Measurements from ENCODE around the gene PCDHAC1. TPM values are rescaled to one million over a fixed set of nuclear protein-coding genes. Genes with fewer than 3 reads are reported as not detected.
A peak's percentile ranks its signal among the peaks of the same experiment; 100 is the strongest.

The PCDHAC1 gene
- total RNA-seq, 1 experiment from 2014 or later = 2.8 TPM

DNA sequence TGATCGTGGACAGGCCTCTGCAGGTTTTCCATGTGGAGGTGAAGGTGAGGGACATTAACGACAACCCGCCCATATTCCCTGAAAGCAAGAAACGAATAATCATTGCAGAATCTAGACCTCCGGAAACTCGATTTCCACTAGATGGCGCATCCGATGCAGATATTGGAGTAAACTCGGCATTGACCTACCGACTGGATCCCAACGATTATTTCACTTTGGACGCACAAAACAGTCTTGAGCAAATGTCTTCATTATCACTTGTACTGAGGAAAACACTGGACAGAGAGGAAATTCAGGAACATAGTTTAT lies 43.6 kb upstream of the PCDHAC1 start:
- Mint-ChIP-seq H3K27me3 (ENCODE audit: unreplicated experiment) (no peaks in the 10 kb centered on the region), H3K9me3 (ENCODE audit: low read depth, unreplicated experiment) (peaks cover 5% of the 10 kb centered on the region), H3K4me1 (ENCODE audit: low read depth, unreplicated experiment) (no peaks in the 10 kb centered on the region), H3K27ac (ENCODE audit: unreplicated experiment) (no peak overlapping the region), H3K36me3 (ENCODE audit: insufficient read depth, unreplicated experiment) (no peaks in the 10 kb centered on the region), H3K4me3 (ENCODE audit: low read depth, unreplicated experiment) (peak overlapping the region; percentile 42)
- CTCF ChIA-PET = interaction anchor here (1.2 to 1.6 kb wide), 2 partner anchors 84 to 158 kb away, joined by 3 to 7 read pairs; partner anchors contain the start of gene PCDHAC2
- TF ChIP-seq, protein P1, sequence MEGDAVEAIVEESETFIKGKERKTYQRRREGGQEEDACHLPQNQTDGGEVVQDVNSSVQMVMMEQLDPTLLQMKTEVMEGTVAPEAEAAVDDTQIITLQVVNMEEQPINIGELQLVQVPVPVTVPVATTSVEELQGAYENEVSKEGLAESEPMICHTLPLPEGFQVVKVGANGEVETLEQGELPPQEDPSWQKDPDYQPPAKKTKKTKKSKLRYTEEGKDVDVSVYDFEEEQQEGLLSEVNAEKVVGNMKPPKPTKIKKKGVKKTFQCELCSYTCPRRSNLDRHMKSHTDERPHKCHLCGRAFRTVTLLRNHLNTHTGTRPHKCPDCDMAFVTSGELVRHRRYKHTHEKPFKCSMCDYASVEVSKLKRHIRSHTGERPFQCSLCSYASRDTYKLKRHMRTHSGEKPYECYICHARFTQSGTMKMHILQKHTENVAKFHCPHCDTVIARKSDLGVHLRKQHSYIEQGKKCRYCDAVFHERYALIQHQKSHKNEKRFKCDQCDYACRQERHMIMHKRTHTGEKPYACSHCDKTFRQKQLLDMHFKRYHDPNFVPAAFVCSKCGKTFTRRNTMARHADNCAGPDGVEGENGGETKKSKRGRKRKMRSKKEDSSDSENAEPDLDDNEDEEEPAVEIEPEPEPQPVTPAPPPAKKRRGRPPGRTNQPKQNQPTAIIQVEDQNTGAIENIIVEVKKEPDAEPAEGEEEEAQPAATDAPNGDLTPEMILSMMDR (IDR thresholded peaks at IDR 0.05; ENCODE audit: unreplicated experiment) = no peak
- no TSS peak for BruUV-seq (replicated peaks)
- peak; percentile 46 for DNase-seq
- intact Hi-C loops (cut with micrococcal nuclease; ENCODE audit: unreplicated experiment) = loop anchor here (1.0 to 2.0 kb wide), 3 partner anchors 44 to 159 kb away; partner anchors contain the start of genes PCDHA4 and PCDHAC1

DNA sequence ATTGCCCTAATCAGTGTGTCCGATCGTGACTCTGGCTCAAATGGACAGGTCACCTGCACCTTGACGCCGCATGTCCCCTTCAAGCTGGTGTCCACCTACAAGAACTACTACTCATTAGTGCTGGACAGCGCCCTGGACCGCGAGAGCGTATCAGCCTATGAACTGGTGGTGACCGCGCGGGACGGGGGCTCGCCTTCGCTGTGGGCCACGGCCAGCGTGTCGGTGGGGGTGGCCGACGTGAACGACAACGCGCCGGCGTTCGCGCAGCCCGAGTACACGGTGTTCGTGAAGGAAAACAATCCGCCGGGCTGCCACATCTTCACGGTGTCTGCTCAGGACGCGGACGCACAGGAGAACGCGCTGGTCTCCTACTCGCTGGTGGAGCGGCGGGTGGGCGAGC lies 42.7 kb upstream of the PCDHAC1 start:
- no peak overlapping the region for H3K27ac Mint-ChIP-seq (ENCODE audit: unreplicated experiment)
- H3K27me3 Mint-ChIP-seq (ENCODE audit: unreplicated experiment) = no peaks in the 10 kb centered on the region
- H3K9me3 Mint-ChIP-seq (ENCODE audit: low read depth, unreplicated experiment) = peaks cover 5% of the 10 kb centered on the region
- CTCF ChIA-PET = interaction anchor here (1.6 kb wide), 1 partner anchor 83 kb away, joined by 3 read pairs; the partner anchor contains the start of gene PCDHAC2
- no TSS peak for BruUV-seq (replicated peaks)
- TF ChIP-seq, protein P1 (IDR thresholded peaks at IDR 0.05; ENCODE audit: unreplicated experiment) = no peak
- intact Hi-C loops (cut with micrococcal nuclease; ENCODE audit: unreplicated experiment) = loop anchor here (2.0 kb wide), 1 partner anchor 43 kb away; the partner anchor contains the start of gene PCDHAC1
- no peak for DNase-seq
- H3K4me3 Mint-ChIP-seq (ENCODE audit: low read depth, unreplicated experiment) = no peak overlapping the region
- H3K36me3 Mint-ChIP-seq (ENCODE audit: insufficient read depth, unreplicated experiment) = no peaks in the 10 kb centered on the region
- no peaks in the 10 kb centered on the region for H3K4me1 Mint-ChIP-seq (ENCODE audit: low read depth, unreplicated experiment)

DNA sequence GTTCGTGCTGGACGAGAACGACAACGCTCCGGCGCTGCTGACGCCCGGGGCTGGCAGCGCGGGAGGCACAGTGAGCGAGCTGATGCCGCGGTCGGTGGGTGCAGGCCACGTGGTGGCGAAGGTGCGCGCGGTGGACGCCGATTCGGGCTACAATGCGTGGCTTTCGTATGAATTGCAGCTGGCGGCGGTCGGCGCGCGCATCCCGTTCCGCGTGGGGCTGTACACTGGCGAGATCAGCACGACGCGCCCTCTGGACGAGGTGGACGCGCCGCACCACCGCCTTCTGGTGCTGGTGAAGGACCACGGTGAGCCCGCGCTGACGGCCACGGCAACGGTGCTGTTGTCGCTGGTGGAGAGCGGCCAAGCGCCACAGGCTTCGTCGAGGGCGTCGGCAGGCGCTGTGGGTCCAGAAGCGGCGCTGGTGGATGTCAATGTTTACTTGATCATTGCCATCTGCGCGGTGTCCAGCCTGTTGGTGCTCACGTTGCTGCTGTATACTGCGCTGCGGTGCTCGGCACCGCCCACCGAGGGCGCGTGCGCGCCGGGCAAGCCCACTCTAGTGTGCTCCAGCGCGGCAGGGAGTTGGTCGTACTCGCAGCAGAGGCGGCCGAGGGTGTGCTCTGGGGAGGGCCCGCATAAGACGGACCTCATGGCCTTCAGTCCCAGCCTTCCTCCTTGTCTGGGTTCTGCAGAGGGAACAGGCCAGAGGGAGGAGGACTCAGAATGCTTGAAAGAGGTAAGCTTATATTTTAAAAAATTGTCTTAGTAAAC lies 42.0 kb upstream of the PCDHAC1 start:
- no TSS peak for BruUV-seq (replicated peaks)
- no peaks in the 10 kb centered on the region for H3K36me3 Mint-ChIP-seq (ENCODE audit: insufficient read depth, unreplicated experiment)
- DNase-seq = no peak
- H3K4me3 Mint-ChIP-seq (ENCODE audit: low read depth, unreplicated experiment) = no peak overlapping the region
- no peak overlapping the region for H3K27ac Mint-ChIP-seq (ENCODE audit: unreplicated experiment)
- peaks cover 5% of the 10 kb centered on the region for H3K9me3 Mint-ChIP-seq (ENCODE audit: low read depth, unreplicated experiment)
- CTCF ChIA-PET = interaction anchor here (1.6 kb wide), 1 partner anchor 82 kb away, joined by 3 read pairs; the partner anchor contains the start of gene PCDHAC2
- H3K27me3 Mint-ChIP-seq (ENCODE audit: unreplicated experiment) = no peaks in the 10 kb centered on the region
- TF ChIP-seq, protein P1 (IDR thresholded peaks at IDR 0.05; ENCODE audit: unreplicated experiment) = no peak
- intact Hi-C loops (cut with micrococcal nuclease; ENCODE audit: unreplicated experiment) = loop anchor here (2.0 kb wide), 1 partner anchor 43 kb away; the partner anchor contains the start of gene PCDHAC1
- no peaks in the 10 kb centered on the region for H3K4me1 Mint-ChIP-seq (ENCODE audit: low read depth, unreplicated experiment)

DNA sequence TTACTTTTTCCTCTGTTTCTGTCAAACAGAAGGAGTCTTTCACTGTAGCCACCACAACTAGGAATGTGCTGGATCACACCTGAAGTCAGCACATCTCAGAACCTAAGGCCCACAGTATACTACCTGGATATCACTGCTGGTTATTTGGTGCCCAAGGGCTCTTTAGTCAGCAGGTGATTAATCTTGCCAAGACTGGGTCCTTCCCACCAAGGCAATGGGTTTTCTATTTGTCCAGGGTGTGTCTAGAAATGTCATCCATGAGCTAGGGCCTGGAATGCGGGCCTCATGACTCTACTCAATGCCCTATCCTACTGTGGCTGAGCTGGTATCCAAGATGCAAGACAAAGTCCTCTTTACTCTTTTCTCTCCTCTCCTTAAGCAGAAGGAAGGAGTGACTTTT lies 9.8 kb upstream of the PCDHAC1 start:
- H3K27ac Mint-ChIP-seq (ENCODE audit: unreplicated experiment) = no peak overlapping the region
- CTCF ChIA-PET = no interaction called here

More for the DNA sequence above, 9.8 kb upstream of the PCDHAC1 start:
- Mint-ChIP-seq H3K36me3 (ENCODE audit: insufficient read depth, unreplicated experiment) (no peaks in the 10 kb centered on the region), H3K27me3 (ENCODE audit: unreplicated experiment) (no peaks in the 10 kb centered on the region), H3K4me3 (ENCODE audit: low read depth, unreplicated experiment) (no peak overlapping the region), H3K9me3 (ENCODE audit: low read depth, unreplicated experiment) (peaks cover 4% of the 10 kb centered on the region), H3K4me1 (ENCODE audit: low read depth, unreplicated experiment) (no peaks in the 10 kb centered on the region)
- TF ChIP-seq, protein P1 (IDR thresholded peaks at IDR 0.05; ENCODE audit: unreplicated experiment) = no peak
- DNase-seq = no peak
- no TSS peak for BruUV-seq (replicated peaks)
- intact Hi-C loops (cut with micrococcal nuclease; ENCODE audit: unreplicated experiment) = no loop called here
